Retinal pigment epithelial cell (primary cell): Measurements from ENCODE around the gene SPRY4.

Experiments
- DNase-seq: peaks from one replicate; pipeline ENCODE4 v3.0.0-alpha.2; 2010; ENCODE audit warnings: low read depth
- H3K4me3 ChIP-seq: 2 replicates; pipeline ENCODE4 v1.5.1; 2011; ENCODE audit warnings: mild to moderate bottlenecking, low read length, control low read depth, moderate library complexity
- TF ChIP-seq, protein P1 (sequence below): conservative IDR thresholded peaks from 2 replicates; pipeline ENCODE4 v1.5.1; 2011; ENCODE audit warnings: low read depth, low read length, control low read depth, inconsistent platforms

The SPRY4 gene

DNA sequence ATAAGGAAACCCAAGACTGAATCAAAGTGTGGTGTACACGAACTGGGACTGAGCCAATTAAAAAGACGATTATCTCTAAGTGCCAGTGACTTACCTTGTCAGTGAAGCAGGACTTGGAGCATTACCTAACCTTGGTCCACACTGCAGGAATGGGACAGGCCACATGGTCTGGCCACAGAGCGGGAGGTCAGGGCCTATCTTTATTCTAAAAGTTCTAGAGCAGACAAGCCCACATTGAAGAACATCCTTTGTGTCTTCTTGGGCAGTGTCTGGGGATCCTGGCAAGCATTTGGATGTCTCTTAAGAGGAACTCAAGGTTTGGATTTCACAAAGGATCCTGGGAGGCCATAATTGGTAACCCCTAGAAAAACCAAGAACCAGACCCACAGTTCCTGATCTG, 16.5 kb downstream of the SPRY4 start:
- DNase-seq = no peak
- no peak overlapping the region for H3K4me3 ChIP-seq
- TF ChIP-seq, protein P1, sequence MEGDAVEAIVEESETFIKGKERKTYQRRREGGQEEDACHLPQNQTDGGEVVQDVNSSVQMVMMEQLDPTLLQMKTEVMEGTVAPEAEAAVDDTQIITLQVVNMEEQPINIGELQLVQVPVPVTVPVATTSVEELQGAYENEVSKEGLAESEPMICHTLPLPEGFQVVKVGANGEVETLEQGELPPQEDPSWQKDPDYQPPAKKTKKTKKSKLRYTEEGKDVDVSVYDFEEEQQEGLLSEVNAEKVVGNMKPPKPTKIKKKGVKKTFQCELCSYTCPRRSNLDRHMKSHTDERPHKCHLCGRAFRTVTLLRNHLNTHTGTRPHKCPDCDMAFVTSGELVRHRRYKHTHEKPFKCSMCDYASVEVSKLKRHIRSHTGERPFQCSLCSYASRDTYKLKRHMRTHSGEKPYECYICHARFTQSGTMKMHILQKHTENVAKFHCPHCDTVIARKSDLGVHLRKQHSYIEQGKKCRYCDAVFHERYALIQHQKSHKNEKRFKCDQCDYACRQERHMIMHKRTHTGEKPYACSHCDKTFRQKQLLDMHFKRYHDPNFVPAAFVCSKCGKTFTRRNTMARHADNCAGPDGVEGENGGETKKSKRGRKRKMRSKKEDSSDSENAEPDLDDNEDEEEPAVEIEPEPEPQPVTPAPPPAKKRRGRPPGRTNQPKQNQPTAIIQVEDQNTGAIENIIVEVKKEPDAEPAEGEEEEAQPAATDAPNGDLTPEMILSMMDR = no peak

GRCh38 chr5:142307146-142307890, 17.5 kb downstream of the SPRY4 start:
- TF ChIP-seq, protein P1 = no peak

DNA sequence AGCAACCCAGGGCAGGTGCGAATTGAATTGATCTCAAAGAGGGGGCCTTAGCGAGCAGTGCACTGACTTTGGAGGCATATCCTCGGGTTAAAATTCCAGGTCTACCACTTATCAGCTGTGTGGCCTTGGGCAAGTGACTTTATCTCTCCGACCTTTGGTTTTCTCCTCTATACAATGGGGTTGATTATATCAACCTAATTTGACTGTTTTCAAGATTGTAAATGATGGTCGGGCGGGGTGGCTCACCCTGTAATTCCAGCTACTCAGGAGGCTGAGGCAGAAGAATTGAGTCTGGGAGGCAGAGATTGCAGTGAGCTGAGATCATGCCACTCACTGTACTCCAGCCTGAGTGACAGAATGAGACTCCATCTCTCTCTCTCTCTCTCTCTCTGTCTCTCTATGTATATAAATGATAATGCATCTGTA, 18.7 kb downstream of the SPRY4 start:
- H3K4me3 ChIP-seq = no peak overlapping the region
- TF ChIP-seq, protein P1 = no peak
- DNase-seq = no peak

More at GRCh38 chr5:142307146-142307890, 17.5 kb downstream of the SPRY4 start:
- H3K4me3 ChIP-seq = no peak overlapping the region
- no peak for DNase-seq

- DNase-seq = no peak
- no peak overlapping the region for H3K4me3 ChIP-seq
- TF ChIP-seq, protein P1 = no peak
Observed at GRCh38 chr5:142305211-142305610, 19.6 kb downstream of the SPRY4 start.

DNA sequence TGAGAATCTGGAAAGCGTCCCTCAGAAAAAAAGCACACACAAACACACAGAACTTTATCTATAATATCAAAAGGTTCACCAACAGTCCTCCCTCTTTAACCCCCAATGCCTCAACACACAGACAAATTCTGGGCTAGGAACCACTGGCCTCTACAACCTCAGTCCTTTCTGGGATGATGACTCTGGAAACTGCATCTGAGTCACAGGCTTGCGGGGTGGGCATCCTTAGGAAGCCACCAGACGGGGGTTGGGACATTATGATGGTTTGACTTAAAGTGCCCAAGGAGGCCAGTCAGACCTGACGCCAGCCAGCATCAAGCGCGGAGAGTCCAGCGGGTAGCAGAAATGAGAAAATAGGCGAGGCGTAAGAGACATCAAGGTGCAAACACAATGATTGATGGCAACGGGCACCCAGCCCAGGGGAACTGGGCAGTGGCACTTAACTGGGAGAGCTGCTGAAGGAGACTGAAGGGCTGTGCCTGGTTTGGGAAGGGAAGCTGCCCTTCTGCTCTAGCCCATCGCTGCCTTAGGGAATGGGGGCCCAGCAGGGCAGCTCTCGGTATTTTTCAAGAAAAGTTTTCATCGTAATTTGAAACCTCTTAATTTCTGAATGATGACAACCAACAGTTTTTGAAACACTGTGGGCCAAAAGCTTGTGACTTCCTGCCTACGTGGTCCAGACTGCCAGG, 20.7 kb downstream of the SPRY4 start:
- no peak overlapping the region for H3K4me3 ChIP-seq
- TF ChIP-seq, protein P1 = no peak
- DNase-seq = no peak

DNA sequence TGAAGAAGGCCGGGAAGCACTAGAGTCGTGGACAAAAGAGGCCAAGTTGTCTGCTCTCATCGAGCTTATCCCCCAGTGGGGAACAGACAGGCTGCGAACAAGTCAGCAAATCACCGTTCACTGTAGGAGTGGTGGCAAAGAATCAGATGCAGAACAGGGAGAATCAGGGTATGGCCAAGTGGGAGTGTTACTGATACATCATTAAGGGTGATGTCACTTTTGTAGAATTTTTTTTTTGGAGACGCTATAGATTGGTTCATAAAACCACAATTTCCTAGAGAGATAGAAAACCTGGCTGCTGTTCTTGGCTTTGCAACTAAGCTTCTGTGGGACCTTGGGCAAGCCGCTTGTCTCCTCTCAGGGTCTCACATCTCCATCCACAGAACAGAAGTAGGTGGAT, 21.3 kb downstream of the SPRY4 start:
- DNase-seq = no peak
- TF ChIP-seq, protein P1 = no peak

GRCh38 chr5:142301540-142301939, 23.3 kb downstream of the SPRY4 start:
- TF ChIP-seq, protein P1 = no peak
- H3K4me3 ChIP-seq = no peak overlapping the region
- no peak for DNase-seq

More for the DNA sequence above, 21.3 kb downstream of the SPRY4 start:
- no peak overlapping the region for H3K4me3 ChIP-seq
